Kasumi-1 (cell line): ENCODE results near the gene PRCD.
"Not testable (repeated sequence)": the region's sequence is repeated elsewhere in the genome, so short reads cannot be mapped to it uniquely, and the experiment has no call there.

Experiments
- DNase-seq, 2 experiments: peaks; one replicate each; lab custom pipeline; 2025; lab: John Stamatoyannopoulos, UW

PRCD gene

GRCh38 chr17:76527430-76528111 lies 12.3 kb upstream of the PRCD start:
- no peak for DNase-seq

GRCh38 chr17:76528156-76528527 lies 11.7 kb upstream of the PRCD start:
- no peak for DNase-seq

- no peak for DNase-seq
Measured at GRCh38 chr17:76528528-76529223, 11.2 kb upstream of the PRCD start.

- no peak for DNase-seq
Measured at GRCh38 chr17:76529224-76530094, 10.4 kb upstream of the PRCD start.

- no peak for DNase-seq
Measured at GRCh38 chr17:76530095-76530723, 9.6 kb upstream of the PRCD start.

- DNase-seq, result no peak
Measured at GRCh38 chr17:76530811-76531485, 8.9 kb upstream of the PRCD start.

- DNase-seq, result no peak
Measured at GRCh38 chr17:76531486-76532038, 8.3 kb upstream of the PRCD start.

GRCh38 chr17:76532072-76532651 lies 7.7 kb upstream of the PRCD start:
- no peak for DNase-seq

GRCh38 chr17:76533640-76534359 lies 6.0 kb upstream of the PRCD start:
- not testable (repeated sequence) for DNase-seq

- no peak for DNase-seq
Measured at GRCh38 chr17:76534831-76535732, 4.8 kb upstream of the PRCD start.

- no peak for DNase-seq
Measured at GRCh38 chr17:76535788-76536510, 3.9 kb upstream of the PRCD start.

GRCh38 chr17:76536511-76537287 lies 3.1 kb upstream of the PRCD start:
- DNase-seq, result no peak

GRCh38 chr17:76537288-76537577 lies 2.6 kb upstream of the PRCD start:
- no peak for DNase-seq

GRCh38 chr17:76537578-76538280 lies 2.1 kb upstream of the PRCD start, which contains the start of gene CYGB:
TSS of gene CYGB (minus strand) at chr17:76537709. CDS start at chr17:76537542, 167 bp downstream.
- DNase-seq, result no peak

- DNase-seq, result no peak
Measured at GRCh38 chr17:76538281-76538931, 1.4 kb upstream of the PRCD start.

GRCh38 chr17:76538941-76539570 lies 788 bp upstream of the PRCD start:
- no peak for DNase-seq
